Measurements from ENCODE around the gene RRP1B. TPM values are rescaled to one million over a fixed set of nuclear protein-coding genes. Genes with fewer than 3 reads are reported as not detected.
"Not testable (repeated sequence)": the region's sequence is repeated elsewhere in the genome, so short reads cannot be mapped to it uniquely, and the experiment has no call there.

Gene RRP1B
- total RNA-seq, 2 donors from 2014 or later, result 11.0 to 22.1 TPM

- H3K9me3 ChIP-seq, result no peaks in the 10 kb centered on the region
- no peak for DNase-seq
- H3K27me3 ChIP-seq, result no peaks in the 10 kb centered on the region
- no peak overlapping the region for H3K27ac ChIP-seq
- intact Hi-C loops (cut with DNase I), result no loop called here
- no peaks in the 10 kb centered on the region for H3K4me1 ChIP-seq
- no peak overlapping the region for H3K4me3 ChIP-seq
- no peak overlapping the region for H3K9ac ChIP-seq (ENCODE audit: low read depth in 2 of 2, low read length in 2 of 2)
- no peak for TF ChIP-seq CTCF (IDR thresholded peaks at IDR 0.05)
- peaks cover 19% of the 10 kb centered on the region for H3K36me3 ChIP-seq
Observed at GRCh38 chr21:43679951-43680350, 20.6 kb downstream of the RRP1B start.

GRCh38 chr21:43680421-43680820, 21.1 kb downstream of the RRP1B start:
- intact Hi-C loops (cut with DNase I); H3K27me3 ChIP-seq; H3K4me3 ChIP-seq; H3K4me1 ChIP-seq; H3K9ac ChIP-seq (ENCODE audit: low read depth in 2 of 2, low read length in 2 of 2); H3K27ac ChIP-seq; H3K9me3 ChIP-seq; DNase-seq: not testable (repeated sequence)
- H3K36me3 ChIP-seq, result peaks cover 19% of the 10 kb centered on the region

GRCh38 chr21:43681650-43682049, 22.3 kb downstream of the RRP1B start:
- intact Hi-C loops (cut with DNase I), result no loop called here
- no peaks in the 10 kb centered on the region for H3K27me3 ChIP-seq
- H3K4me1 ChIP-seq, result no peaks in the 10 kb centered on the region
- no peak for DNase-seq
- no peak for TF ChIP-seq CTCF (IDR thresholded peaks at IDR 0.05)
- H3K9ac ChIP-seq (ENCODE audit: low read depth in 2 of 2, low read length in 2 of 2), result no peak overlapping the region
- peaks cover 18% of the 10 kb centered on the region for H3K36me3 ChIP-seq
- H3K9me3 ChIP-seq, result no peaks in the 10 kb centered on the region
- H3K4me3 ChIP-seq, result no peak overlapping the region
- no peak overlapping the region for H3K27ac ChIP-seq

- H3K27ac ChIP-seq, result no peak overlapping the region
Observed at GRCh38 chr21:43684424-43684823, 25.1 kb downstream of the RRP1B start.

GRCh38 chr21:43686811-43687565, 27.6 kb downstream of the RRP1B start:
- H3K27me3 ChIP-seq, result no peaks in the 10 kb centered on the region
- intact Hi-C loops (cut with DNase I), result no loop called here
- no peak overlapping the region for H3K27ac ChIP-seq
- H3K4me1 ChIP-seq, result no peaks in the 10 kb centered on the region
- no peak for DNase-seq
- no peak for TF ChIP-seq CTCF (IDR thresholded peaks at IDR 0.05)
- no peak overlapping the region for H3K9ac ChIP-seq (ENCODE audit: low read depth in 2 of 2, low read length in 2 of 2)
- H3K9me3 ChIP-seq, result no peaks in the 10 kb centered on the region
- H3K36me3 ChIP-seq, result peaks cover 18% of the 10 kb centered on the region
- H3K4me3 ChIP-seq, result no peak overlapping the region

More at GRCh38 chr21:43684424-43684823, 25.1 kb downstream of the RRP1B start:
- Histone ChIP-seq H3K27me3 (no peaks in the 10 kb centered on the region), H3K9ac (ENCODE audit: low read depth in 2 of 2, low read length in 2 of 2) (no peak overlapping the region), H3K4me3 (no peak overlapping the region), H3K36me3 (peaks cover 18% of the 10 kb centered on the region), H3K4me1 (no peaks in the 10 kb centered on the region), H3K9me3 (no peaks in the 10 kb centered on the region)
- intact Hi-C loops (cut with DNase I), result no loop called here
- no peak for DNase-seq
- no peak for TF ChIP-seq CTCF (IDR thresholded peaks at IDR 0.05)
